GM12891 (cell line): ENCODE measurements around the gene WFDC9. TPM values are rescaled to one million over a fixed set of nuclear protein-coding genes. Genes with fewer than 3 reads are reported as not detected.
"Not testable (repeated sequence)": the region's sequence is repeated elsewhere in the genome, so short reads cannot be mapped to it uniquely, and the experiment has no call there.

ENCODE experiments used
- DNase-seq: peaks from one replicate; pipeline ENCODE4 v3.0.0; 2011; ENCODE audit warnings: low spot score; ENCODE audit not compliant: insufficient read length
- FAIRE-seq: peaks from 2 replicates; lab custom pipeline; 2011; peaks lifted over from hg19 to GRCh38; lab: Jason Lieb, UNC
- PAX5 ChIP-seq: IDR thresholded peaks from 2 replicates; pipeline ENCODE4 v1.6.1; 2011; ENCODE audit warnings: low read length, moderate library complexity, mild to moderate bottlenecking; ENCODE audit not compliant: insufficient read depth, severe bottlenecking
- POLR2A ChIP-seq: IDR thresholded peaks from 2 replicates; pipeline ENCODE4 v1.6.1; 2011; ENCODE audit warnings: low read depth, low read length, control low read depth
- POLR2AphosphoS5 ChIP-seq: IDR thresholded peaks from 2 replicates; pipeline ENCODE4 v1.6.1; 2011; ENCODE audit warnings: low read depth, low read length, control low read depth
- POU2F2 ChIP-seq: IDR thresholded peaks from 2 replicates; pipeline ENCODE4 v1.6.1; 2011; ENCODE audit warnings: low read depth, mild to moderate bottlenecking, control low read depth, low read length, moderate library complexity
- SPI1 ChIP-seq: IDR thresholded peaks from 2 replicates; pipeline ENCODE4 v1.6.1; 2011; ENCODE audit warnings: low read depth, low read length, control low read depth
- TAF1 ChIP-seq: IDR thresholded peaks from 2 replicates; pipeline ENCODE4 v1.6.1; 2011; ENCODE audit warnings: low read depth, low read length, control low read depth
- polyA plus RNA-seq: library from polyadenylated mRNA; unstranded; fragments of >200 nt; gene quantifications from one replicate; pipeline ENCODE4 v1.2.1, GENCODE V29; 2012; ENCODE audit warnings: low read depth, missing spikeins, inconsistent platforms; ENCODE audit not compliant: missing spikeins

The WFDC9 gene
- not detected for polyA plus RNA-seq

GRCh38 chr20:45631184-45631583 is at the start of gene WFDC9:
Gene WFDC9 (minus strand): TSS chr20:45631284. CDS start chr20:45610181, 21,103 bp downstream.
- TF ChIP-seq TAF1 (no peak), POLR2A (no peak)
- FAIRE-seq (no peak), DNase-seq (no peak)

- DNase-seq (no peak), FAIRE-seq (no peak)
- TF ChIP-seq POLR2AphosphoS5 (no peak), POLR2A (no peak), TAF1 (no peak)
These were observed 48.6 kb upstream of the WFDC9 start for GRCh38 chr20:45679650-45680049.

GRCh38 chr20:45672765-45673164 is 41.7 kb upstream of the WFDC9 start:
- DNase-seq (no peak), FAIRE-seq (no peak)
- TF ChIP-seq POU2F2 (no peak), TAF1 (no peak), POLR2A (no peak), POLR2AphosphoS5 (no peak), PAX5 (no peak), SPI1 (no peak)

GRCh38 chr20:45670139-45670538 is 39.1 kb upstream of the WFDC9 start, which contains the start of gene WFDC11:
Gene WFDC11 (minus strand): TSS chr20:45670239. CDS start chr20:45650600, 19,639 bp downstream.
- no peak for DNase-seq
- FAIRE-seq = no peak
- TF ChIP-seq PAX5 (no peak), POLR2AphosphoS5 (no peak), TAF1 (no peak), POLR2A (no peak), SPI1 (no peak), POU2F2 (no peak)

GRCh38 chr20:45657038-45657437 is 26.0 kb upstream of the WFDC9 start:
- not testable (repeated sequence) for FAIRE-seq, DNase-seq

- not testable (repeated sequence) for FAIRE-seq, DNase-seq
These were observed 20.6 kb upstream of the WFDC9 start for GRCh38 chr20:45651726-45652125.

GRCh38 chr20:45649312-45649863 is 18.3 kb upstream of the WFDC9 start:
- no peak for TF ChIP-seq SPI1
- no peak for TF ChIP-seq POLR2A
- TF ChIP-seq POLR2AphosphoS5 = no peak
- TF ChIP-seq POU2F2 = no peak
- no peak for TF ChIP-seq TAF1
- no peak for TF ChIP-seq PAX5
- FAIRE-seq (no peak), DNase-seq (no peak)

GRCh38 chr20:45647441-45648050 is 16.5 kb upstream of the WFDC9 start:
- TF ChIP-seq POLR2AphosphoS5 (no peak), POLR2A (no peak), SPI1 (no peak), POU2F2 (no peak), TAF1 (no peak), PAX5 (no peak)
- no peak for DNase-seq
- no peak for FAIRE-seq

- no peak for DNase-seq
- TF ChIP-seq POLR2A (no peak), TAF1 (no peak), SPI1 (no peak), POLR2AphosphoS5 (no peak), PAX5 (no peak), POU2F2 (no peak)
- FAIRE-seq = no peak
These were observed 15.8 kb upstream of the WFDC9 start for GRCh38 chr20:45646875-45647274.

- not testable (repeated sequence) for FAIRE-seq
These were observed 14.8 kb upstream of the WFDC9 start for GRCh38 chr20:45645869-45646268.

GRCh38 chr20:45641076-45641475 is 10.0 kb upstream of the WFDC9 start:
- FAIRE-seq, DNase-seq: not testable (repeated sequence)

More at GRCh38 chr20:45645869-45646268, 14.8 kb upstream of the WFDC9 start:
- not testable (repeated sequence) for DNase-seq

- no peak for DNase-seq
- TF ChIP-seq TAF1 (no peak), SPI1 (no peak)
- FAIRE-seq = no peak
These were observed 8.6 kb upstream of the WFDC9 start for GRCh38 chr20:45639687-45640086.
